Epidermal melanocyte (primary cell): Measurements from ENCODE around the gene FAR1.

Source experiments
- DNase-seq: peaks from one replicate; pipeline ENCODE4 v3.0.0; 2011; ENCODE audit warnings: low spot score; ENCODE audit not compliant: insufficient read length

FAR1 gene

DNA sequence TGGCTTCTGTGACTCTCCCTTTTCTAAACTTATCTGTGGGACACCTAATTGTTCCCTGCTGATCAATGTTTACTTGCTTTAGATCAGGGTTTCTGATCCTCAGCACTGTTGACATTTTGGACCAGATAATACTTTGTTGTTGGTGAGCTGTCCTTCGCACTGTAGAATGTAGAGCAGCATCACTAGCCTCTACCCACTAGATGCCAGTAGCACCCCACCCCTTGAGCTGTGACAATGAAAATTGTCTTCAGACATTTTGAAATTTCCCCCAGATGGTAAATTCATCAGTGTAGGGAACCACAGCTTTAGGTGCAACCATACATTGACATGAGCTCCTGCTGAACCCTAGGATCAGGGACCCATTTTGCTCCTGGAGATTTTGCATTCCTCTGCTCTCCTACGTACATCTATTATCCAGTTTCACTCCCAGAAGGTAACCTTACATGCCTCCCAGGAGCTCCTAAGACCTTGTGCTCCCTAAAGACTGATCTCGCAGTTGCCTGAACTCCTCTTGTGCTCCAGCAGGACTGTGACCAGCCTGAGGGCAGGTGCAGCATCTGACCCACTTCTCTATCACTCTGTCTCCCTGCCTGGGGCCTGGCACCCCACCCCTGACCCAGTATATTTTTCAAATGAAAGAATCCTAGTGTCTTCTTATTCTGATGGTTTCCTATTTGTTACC lies 107.8 kb downstream of the FAR1 start:
- no peak for DNase-seq

DNA sequence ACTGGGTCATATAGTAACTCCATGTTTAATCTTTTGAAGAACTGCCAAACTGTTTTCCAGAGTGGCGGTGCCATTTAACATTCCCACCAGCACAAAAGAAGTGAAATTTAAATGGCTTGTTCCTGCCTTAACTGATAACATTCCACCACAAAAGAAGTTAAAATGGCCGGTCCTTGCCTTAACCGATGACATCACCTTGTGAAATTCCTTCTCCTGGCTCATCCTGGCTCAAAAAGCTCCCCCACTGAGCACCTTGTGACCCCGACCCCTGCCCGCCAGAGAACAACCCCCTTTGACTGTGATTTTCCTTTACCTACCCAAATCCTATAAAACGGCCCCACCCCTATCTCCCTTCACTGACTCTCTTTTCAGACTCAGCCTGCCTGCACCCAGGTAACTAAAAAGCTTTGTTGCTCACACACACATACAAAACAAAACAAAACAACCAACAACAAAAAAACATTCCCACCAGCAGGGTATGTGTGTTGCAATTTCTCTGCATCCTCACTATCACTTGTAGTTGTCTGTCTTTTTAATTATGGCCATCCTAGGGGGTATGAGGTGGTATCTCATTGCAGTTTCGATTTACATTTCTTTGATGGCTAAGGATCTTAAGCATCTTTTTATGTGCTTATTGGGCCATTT lies 109.0 kb downstream of the FAR1 start:
- no peak for DNase-seq

DNA sequence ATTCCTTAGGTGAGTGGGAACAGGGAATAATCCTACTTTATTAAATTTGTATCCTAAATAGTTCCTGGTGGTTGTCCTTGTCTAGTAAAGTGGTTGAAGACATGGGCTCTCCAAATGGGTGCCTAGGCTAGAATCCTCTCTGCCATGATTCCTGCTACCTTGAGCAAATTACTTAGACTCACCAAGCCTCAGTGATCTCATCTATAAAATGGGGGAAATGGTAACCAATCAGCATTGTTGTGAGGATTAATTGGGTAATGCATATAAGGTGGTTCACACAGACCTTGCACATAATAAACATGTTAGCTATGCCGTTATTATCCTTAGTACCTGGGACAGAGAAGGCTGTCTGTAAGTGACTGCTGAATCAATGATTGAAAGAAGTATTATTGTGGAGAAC lies 109.9 kb downstream of the FAR1 start:
- no peak for DNase-seq

DNA sequence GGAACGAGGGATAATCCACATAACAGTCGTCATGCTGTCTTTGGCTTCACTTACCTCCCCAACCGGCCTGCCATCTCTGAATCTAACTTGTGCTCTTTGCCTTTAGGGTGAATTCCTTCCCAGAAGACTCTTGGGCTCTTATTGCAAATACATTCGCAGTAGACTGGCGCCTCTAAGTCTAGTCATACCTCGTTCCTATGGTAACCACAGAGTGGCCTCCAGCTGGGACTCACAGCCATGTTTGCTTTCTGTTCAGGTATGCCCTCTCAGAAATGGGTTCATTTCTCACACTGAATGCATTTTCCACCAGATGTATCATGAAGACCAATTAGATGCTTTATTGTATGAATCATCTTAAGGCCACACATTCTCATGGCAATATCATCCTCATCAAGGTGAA lies 112.7 kb downstream of the FAR1 start:
- no peak for DNase-seq
